ENCODE measurements around the gene LRWD1.

Gene LRWD1

DNA sequence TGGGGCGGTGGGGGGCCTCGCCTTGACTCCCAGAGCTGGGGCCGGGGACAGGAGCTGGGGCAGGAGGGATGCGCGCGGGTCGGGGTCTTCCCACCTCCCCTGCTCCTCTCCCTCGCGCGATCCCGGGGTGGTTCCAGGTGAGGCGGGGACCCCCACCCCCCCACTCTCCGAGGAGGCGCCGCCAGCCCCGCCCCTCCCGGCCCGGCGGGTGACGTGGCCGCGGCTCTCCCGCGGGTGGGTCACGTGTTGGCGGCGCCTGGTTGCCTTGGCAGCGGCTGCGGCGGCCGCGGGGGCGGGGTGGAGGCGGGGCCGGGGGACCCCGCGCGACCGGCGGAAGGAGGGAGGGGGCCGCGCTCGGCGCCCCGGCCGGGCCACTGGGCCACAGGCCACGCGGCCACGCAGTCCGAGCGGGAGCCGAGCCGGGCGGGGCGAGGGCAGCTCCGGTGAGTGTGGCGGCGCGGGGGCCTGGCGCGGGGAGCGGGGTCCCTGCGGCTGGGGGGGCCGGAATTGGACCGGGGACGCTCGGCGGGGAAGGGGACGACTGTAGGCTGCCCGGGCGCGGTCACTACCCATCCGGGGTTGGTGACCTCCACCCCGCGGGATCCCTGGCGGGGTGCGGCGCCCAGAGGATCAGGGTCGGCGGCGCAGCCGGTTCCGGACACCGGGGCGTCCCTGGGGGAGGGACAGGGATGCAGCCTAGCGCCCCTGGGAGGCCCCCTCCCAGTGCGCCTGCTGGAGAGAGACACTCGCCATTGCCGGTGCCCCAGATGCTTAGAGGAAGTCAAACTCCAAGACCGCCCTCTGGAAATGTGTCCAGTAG lies 31.4 kb upstream of the LRWD1 start, which contains the start of gene ORAI2 (continued):
- TF ChIP-seq, protein P1, sequence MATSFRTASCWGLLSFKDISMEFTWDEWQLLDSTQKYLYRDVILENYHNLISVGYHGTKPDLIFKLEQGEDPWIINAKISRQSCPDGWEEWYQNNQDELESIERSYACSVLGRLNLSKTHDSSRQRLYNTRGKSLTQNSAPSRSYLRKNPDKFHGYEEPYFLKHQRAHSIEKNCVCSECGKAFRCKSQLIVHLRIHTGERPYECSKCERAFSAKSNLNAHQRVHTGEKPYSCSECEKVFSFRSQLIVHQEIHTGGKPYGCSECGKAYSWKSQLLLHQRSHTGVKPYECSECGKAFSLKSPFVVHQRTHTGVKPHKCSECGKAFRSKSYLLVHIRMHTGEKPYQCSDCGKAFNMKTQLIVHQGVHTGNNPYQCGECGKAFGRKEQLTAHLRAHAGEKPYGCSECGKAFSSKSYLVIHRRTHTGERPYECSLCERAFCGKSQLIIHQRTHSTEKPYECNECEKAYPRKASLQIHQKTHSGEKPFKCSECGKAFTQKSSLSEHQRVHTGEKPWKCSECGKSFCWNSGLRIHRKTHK (tag by site-specific recombination; IDR thresholded peaks at IDR 0.05) = no peak
- TF ChIP-seq KLF10 (tag by site-specific recombination; IDR thresholded peaks at IDR 0.05) (peak; percentile 47; the same call in 1 of the 2 replicates), SETDB1 (IDR thresholded peaks at IDR 0.05; ENCODE audit: insufficient read length, low read length) (no peak), KLF9 (tag by site-specific recombination; IDR thresholded peaks at IDR 0.05; ENCODE audit: low read depth) (peak; percentile 72), ZNF747 (tag by site-specific recombination; IDR thresholded peaks at IDR 0.05) (no peak), ZBTB8A (tag by site-specific recombination; IDR thresholded peaks at IDR 0.05) (peak; percentile 22; the same call in 1 of the 2 replicates), GLIS1 (tag by site-specific recombination; IDR thresholded peaks at IDR 0.05) (peak; percentile 90), ZBTB11 (tag by site-specific recombination; conservative IDR thresholded peaks at IDR 0.05; ENCODE audit: low read depth) (0 out of 2 replicates have a peak, but pooled peaks have one; percentile 18), ZNF548 (tag by site-specific recombination; IDR thresholded peaks at IDR 0.05) (no peak), ZNF335 (tag by site-specific recombination; conservative IDR thresholded peaks at IDR 0.05) (peak; percentile 88), ZNF664 (tag by site-specific recombination; IDR thresholded peaks at IDR 0.05) (no peak), EGR2 (tag by site-specific recombination; IDR thresholded peaks at IDR 0.05; ENCODE audit: low read depth) (no peak), ZEB2 (tag by site-specific recombination; IDR thresholded peaks at IDR 0.05) (0 out of 2 replicates have a peak, but pooled peaks have one; percentile 13), HOXC10 (CRISPR knock-in tag; IDR thresholded peaks at IDR 0.05) (no peak), ZNF521 (tag by site-specific recombination; IDR thresholded peaks at IDR 0.05) (no peak), ZBTB49 (tag by site-specific recombination; IDR thresholded peaks at IDR 0.05; ENCODE audit: low read depth) (no peak), ZNF174 (tag by site-specific recombination; IDR thresholded peaks at IDR 0.05) (no peak), SP3 (tag by site-specific recombination; IDR thresholded peaks at IDR 0.05) (peak; percentile 7; the same call in 1 of the 2 replicates), ZNF571 (tag by site-specific recombination; IDR thresholded peaks at IDR 0.05) (no peak), YY1 (tag by site-specific recombination; IDR thresholded peaks at IDR 0.05) (peak; percentile 27; the same call in 1 of the 2 replicates), ZIC2 (tag by site-specific recombination; IDR thresholded peaks at IDR 0.05) (peak; percentile 84), ZNF776 (tag by site-specific recombination; IDR thresholded peaks at IDR 0.05; ENCODE audit: borderline replicate concordance) (no peak), KLF8 (tag by site-specific recombination; IDR thresholded peaks at IDR 0.05) (peak; percentile 21; the same call in 1 of the 2 replicates), GFI1B (tag by site-specific recombination; IDR thresholded peaks at IDR 0.05) (no peak), KLF1 (tag by site-specific recombination; IDR thresholded peaks at IDR 0.05) (no peak), ZNF302 (tag by site-specific recombination; IDR thresholded peaks at IDR 0.05; ENCODE audit: low read depth) (no peak)
- TF ChIP-seq, protein P2, sequence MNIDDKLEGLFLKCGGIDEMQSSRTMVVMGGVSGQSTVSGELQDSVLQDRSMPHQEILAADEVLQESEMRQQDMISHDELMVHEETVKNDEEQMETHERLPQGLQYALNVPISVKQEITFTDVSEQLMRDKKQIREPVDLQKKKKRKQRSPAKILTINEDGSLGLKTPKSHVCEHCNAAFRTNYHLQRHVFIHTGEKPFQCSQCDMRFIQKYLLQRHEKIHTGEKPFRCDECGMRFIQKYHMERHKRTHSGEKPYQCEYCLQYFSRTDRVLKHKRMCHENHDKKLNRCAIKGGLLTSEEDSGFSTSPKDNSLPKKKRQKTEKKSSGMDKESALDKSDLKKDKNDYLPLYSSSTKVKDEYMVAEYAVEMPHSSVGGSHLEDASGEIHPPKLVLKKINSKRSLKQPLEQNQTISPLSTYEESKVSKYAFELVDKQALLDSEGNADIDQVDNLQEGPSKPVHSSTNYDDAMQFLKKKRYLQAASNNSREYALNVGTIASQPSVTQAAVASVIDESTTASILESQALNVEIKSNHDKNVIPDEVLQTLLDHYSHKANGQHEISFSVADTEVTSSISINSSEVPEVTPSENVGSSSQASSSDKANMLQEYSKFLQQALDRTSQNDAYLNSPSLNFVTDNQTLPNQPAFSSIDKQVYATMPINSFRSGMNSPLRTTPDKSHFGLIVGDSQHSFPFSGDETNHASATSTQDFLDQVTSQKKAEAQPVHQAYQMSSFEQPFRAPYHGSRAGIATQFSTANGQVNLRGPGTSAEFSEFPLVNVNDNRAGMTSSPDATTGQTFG (tag by site-specific recombination; IDR thresholded peaks at IDR 0.05; ENCODE audit: borderline replicate concordance) = no peak
- TF ChIP-seq, protein P3, sequence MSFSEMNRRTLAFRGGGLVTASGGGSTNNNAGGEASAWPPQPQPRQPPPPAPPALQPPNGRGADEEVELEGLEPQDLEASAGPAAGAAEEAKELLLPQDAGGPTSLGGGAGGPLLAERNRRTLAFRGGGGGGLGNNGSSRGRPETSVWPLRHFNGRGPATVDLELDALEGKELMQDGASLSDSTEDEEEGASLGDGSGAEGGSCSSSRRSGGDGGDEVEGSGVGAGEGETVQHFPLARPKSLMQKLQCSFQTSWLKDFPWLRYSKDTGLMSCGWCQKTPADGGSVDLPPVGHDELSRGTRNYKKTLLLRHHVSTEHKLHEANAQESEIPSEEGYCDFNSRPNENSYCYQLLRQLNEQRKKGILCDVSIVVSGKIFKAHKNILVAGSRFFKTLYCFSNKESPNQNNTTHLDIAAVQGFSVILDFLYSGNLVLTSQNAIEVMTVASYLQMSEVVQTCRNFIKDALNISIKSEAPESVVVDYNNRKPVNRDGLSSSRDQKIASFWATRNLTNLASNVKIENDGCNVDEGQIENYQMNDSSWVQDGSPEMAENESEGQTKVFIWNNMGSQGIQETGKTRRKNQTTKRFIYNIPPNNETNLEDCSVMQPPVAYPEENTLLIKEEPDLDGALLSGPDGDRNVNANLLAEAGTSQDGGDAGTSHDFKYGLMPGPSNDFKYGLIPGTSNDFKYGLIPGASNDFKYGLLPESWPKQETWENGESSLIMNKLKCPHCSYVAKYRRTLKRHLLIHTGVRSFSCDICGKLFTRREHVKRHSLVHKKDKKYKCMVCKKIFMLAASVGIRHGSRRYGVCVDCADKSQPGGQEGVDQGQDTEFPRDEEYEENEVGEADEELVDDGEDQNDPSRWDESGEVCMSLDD (tag by site-specific recombination; IDR thresholded peaks at IDR 0.05) = peak; percentile 86
